WI38 (cell line): ENCODE results near the gene PXMP2.

Experiments
- H3K4me3 ChIP-seq: 2 replicates; pipeline ENCODE4 v1.5.1; 2011; ENCODE audit warnings: low read depth, mild to moderate bottlenecking, control low read depth, low read length
- TF ChIP-seq, protein P1 (sequence below): IDR thresholded peaks from 2 replicates; pipeline ENCODE4 v1.5.1; 2012; ENCODE audit warnings: low read depth, mild to moderate bottlenecking, control low read depth, low read length

Gene PXMP2

DNA sequence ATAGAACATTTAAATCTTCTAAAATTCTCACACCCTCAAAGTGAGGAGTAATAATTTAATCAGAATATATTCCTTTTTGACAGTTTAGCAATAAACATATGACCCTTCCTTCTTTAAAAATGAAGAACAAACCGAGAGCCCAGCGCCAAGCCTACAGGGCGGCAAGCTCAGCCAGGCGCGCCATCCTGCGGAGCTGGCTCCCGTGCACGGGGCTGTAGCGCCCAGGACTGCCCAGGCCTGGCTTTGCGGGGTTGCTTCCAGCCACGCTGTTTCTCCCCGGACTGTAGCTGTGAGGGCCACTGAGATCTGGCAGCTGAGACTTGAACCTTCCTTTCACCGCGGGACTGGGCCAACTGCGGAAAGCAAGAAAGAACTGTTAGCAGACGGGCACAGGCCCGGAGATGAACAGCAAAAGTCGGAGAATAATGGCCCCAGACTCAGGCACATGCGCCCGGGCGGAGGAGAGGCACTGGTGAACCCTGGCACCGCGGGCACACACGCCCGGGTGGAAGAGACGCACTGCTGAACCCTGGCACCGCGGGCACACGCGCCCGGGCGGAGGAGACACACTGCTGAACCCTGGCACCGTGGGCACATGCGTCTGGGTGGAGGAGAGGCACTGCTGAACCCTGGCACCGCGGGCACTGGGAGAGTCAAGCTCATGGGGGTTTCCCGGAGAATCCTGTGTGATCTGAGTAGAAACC, 39.9 kb downstream of the PXMP2 start:
- TF ChIP-seq, protein P1, sequence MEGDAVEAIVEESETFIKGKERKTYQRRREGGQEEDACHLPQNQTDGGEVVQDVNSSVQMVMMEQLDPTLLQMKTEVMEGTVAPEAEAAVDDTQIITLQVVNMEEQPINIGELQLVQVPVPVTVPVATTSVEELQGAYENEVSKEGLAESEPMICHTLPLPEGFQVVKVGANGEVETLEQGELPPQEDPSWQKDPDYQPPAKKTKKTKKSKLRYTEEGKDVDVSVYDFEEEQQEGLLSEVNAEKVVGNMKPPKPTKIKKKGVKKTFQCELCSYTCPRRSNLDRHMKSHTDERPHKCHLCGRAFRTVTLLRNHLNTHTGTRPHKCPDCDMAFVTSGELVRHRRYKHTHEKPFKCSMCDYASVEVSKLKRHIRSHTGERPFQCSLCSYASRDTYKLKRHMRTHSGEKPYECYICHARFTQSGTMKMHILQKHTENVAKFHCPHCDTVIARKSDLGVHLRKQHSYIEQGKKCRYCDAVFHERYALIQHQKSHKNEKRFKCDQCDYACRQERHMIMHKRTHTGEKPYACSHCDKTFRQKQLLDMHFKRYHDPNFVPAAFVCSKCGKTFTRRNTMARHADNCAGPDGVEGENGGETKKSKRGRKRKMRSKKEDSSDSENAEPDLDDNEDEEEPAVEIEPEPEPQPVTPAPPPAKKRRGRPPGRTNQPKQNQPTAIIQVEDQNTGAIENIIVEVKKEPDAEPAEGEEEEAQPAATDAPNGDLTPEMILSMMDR = no peak
- H3K4me3 ChIP-seq = no peak overlapping the region

DNA sequence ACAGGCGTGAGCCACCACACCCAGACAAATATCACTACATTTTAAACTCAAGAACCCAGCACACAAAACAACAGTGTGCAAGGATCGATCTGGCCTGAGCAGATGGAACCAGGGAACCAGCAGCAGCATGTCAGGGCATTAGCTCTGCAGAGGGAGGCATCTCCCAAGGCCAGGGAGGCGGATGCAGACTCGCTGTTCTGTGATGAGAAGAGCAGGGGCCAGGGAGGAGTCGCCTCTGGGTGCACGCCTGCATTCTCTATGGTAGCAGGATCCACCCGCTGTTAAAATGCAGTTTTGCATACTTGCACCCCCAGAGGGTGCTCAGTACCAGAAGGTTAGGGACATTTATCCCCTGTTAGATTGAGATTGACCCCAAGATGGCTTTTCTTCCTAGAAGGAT, 41.1 kb downstream of the PXMP2 start:
- H3K4me3 ChIP-seq = no peak overlapping the region
- TF ChIP-seq, protein P1 = no peak

DNA sequence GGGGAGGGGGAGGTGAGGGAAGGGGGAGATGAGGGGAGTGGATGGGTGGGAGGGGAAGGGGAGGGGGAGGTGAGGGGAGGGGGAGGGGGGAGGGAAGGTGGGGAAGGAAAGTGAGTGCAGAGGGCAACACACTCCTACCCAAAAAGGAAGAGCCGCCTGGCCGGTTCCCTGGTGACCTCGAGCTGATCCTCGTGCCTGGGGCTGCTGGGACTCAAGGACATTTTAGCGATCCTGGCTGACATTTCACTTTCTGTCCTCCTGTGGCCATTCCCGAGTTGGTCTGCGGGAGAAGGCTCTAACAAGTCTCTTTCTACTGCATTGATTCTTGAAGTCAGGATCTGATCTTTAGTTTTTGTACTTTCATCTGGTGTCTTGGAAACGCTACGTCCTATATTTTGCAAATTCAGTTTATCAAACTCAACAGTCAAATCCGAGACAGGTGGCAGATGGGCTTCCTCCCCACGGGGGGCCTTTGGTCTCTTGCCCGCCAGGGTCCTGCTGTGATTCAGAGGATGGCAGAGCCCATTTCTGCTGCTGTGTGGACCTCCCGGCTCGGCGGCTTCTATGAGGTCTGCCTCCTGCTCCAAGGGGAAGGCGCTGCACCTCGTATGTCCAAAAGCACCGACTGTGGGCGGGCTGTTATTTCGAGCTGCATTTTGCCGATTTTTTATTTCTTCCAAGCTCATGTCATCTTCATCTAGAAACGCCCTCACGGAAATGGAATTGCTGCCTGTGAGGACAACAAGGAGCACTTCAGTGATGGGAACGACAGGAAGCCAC, 42.3 kb downstream of the PXMP2 start:
- no peak overlapping the region for H3K4me3 ChIP-seq
- TF ChIP-seq, protein P1 = no peak

DNA sequence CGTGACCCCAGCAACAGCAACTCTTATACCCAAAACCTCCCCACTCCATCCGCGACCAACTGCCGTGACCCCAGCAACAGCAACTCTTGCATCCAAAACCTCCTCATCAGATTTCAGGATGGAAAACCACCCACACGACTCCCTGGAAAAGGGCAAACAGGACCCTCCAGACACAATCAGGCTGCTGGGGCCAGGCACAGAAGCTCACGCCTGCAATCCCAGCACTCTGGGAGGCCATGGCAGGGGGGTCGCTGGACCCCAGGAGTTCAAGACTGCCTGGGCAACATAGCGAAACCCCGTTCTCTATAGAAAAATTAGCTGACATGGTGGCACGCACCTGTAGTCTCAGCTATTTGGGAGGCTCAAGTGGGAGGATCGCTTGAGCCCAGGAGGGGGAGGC, 43.0 kb downstream of the PXMP2 start:
- no peak overlapping the region for H3K4me3 ChIP-seq
- TF ChIP-seq, protein P1 = no peak

DNA sequence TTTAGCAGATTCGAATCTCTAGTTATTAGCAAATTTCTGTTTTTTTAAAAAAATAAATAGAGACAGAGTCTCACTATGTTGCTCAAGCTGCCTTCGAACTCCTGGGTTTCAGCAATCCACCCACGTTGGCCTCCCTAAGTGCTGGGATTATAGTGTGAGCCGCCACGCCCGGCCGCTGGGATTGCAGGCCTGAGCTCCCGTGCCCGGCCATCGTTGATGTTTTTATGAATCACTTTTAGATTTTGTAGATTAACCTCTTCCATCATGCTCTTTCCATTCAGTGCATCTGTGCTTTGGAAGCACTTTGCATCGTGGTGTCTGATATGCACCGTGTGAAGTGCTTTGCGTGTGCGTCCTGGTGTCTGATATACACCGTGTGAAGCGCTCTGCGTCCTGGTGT, 44.2 kb downstream of the PXMP2 start:
- no peak overlapping the region for H3K4me3 ChIP-seq
- TF ChIP-seq, protein P1 = no peak

DNA sequence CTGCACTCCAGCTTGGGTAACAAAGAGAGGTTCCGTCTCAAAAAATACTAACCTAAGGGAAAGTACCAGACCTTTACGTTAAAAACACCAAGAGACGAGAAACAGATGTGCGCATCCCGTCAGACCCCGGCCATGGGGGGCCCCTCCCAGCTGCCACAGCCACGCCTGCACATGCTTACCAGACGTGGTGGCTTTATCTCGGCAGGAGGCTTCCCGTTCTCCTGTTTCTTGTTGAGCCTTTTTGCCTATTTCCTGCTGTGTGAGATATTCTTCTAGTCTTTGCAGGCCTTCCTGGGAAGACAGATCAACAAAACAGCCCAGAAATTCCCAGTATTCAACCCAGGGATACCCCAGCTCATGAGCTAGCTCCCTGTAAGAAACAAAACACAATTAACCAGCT, 46.8 kb downstream of the PXMP2 start:
- no peak overlapping the region for H3K4me3 ChIP-seq
- TF ChIP-seq, protein P1 = no peak

DNA sequence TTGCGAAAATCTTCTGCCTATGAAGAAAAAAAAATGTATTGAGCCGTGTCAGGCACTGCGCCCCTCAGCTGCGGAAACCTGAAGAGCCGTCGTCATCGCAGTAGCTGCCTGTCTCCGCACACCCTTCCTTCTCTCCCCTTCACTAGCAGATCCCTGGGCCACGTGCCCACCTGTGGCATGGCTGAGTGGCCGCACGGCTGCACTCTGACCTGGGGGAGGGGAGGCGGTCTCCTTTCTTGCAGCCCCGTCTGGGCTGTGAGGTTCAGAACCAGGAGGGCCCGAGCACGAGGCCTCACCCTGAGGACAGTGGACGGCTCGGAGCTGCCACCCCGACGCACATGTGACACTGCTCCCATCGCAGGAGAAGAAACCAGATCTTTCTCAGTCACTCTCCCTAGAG, 48.1 kb downstream of the PXMP2 start:
- TF ChIP-seq, protein P1 = no peak
- no peak overlapping the region for H3K4me3 ChIP-seq
